GM12878 (cell line): ENCODE data around the gene P4HA2. TPM values are rescaled to one million over a fixed set of nuclear protein-coding genes. Genes with fewer than 3 reads are reported as not detected.
"Not testable (repeated sequence)": the region's sequence is repeated elsewhere in the genome, so short reads cannot be mapped to it uniquely, and the experiment has no call there.

Source experiments
- ATAC-seq: fragments of 200-7000 bp; cut with Tn5 transposase; 3 replicates; pipeline ENCODE4 v1.9.1; 2020; ENCODE audit warnings: mild to moderate bottlenecking, moderate library complexity
- BruUV-seq: library from RNA; stranded (reverse); fragments of 400-500 nt; replicated peaks from 2 replicates; lab custom pipeline; 2021; lab: Mats Ljungman, UMichigan
- CTCF ChIA-PET: fragments of 300-600 bp; sonication (Branson Sonifier 250); formaldehyde crosslinking; extraction: SDS; loops from one replicate; lab custom pipeline; 2021; ENCODE audit warnings: inconsistent platforms; lab: Yijun Ruan, JAX
- POLR2A ChIA-PET: fragments of 350-600 bp; formaldehyde crosslinking; extraction: SDS; loops from one replicate; lab custom pipeline; 2021; ENCODE audit warnings: inconsistent platforms; lab: Charles Lee
- RAD21 ChIA-PET: fragments of 300-600 bp; sonication (Branson Sonifier 250); formaldehyde crosslinking; loops from one replicate; lab custom pipeline; 2023; ENCODE audit warnings: antibody characterized with exemption; ENCODE audit not compliant: unreplicated experiment; lab: Charles Lee
- SMC1A ChIA-PET: fragments of 300-600 bp; sonication (Branson Sonifier 250); formaldehyde crosslinking; loops from one replicate; lab custom pipeline; 2023; ENCODE audit not compliant: unreplicated experiment, uncharacterized antibody; lab: Charles Lee
- DNase-seq: peaks from one replicate; pipeline ENCODE4 v3.0.0-alpha.2; 2011; ENCODE audit warnings: low read depth, low spot score
- FAIRE-seq: peaks from 3 replicates; lab custom pipeline; 2011; peaks lifted over from hg19 to GRCh38; lab: Jason Lieb, UNC
- H2AFZ ChIP-seq: 2 replicates; pipeline ENCODE4 v1.6.0; 2011; ENCODE audit warnings: low read depth, low read length, control low read depth; ENCODE audit not compliant: control insufficient read depth
- H3K27ac ChIP-seq: 2 replicates; pipeline ENCODE4 v1.5.1; 2011; ENCODE audit warnings: control low read depth; ENCODE audit not compliant: control insufficient read depth, insufficient read depth
- H3K27me3 ChIP-seq, 2 experiments: replicated peaks in 1 of 2; 2 replicates each; pipeline versions ENCODE4 v1.6.0 to v1.6.1; 2011; ENCODE audit warnings: low read length in 1 of 2; ENCODE audit not compliant: control insufficient read depth in 2 of 2, insufficient read depth in 2 of 2
- H3K36me3 ChIP-seq, 2 experiments: 2 replicates each; pipeline ENCODE4 v1.5.1; 2011; ENCODE audit warnings: low read length in 1 of 2; ENCODE audit not compliant: control insufficient read depth in 2 of 2, insufficient read depth in 2 of 2
- H3K4me1 ChIP-seq: 2 replicates; pipeline ENCODE4 v1.6.1; 2011; ENCODE audit warnings: mild to moderate bottlenecking, low read length, moderate library complexity, mixed read lengths; ENCODE audit not compliant: control insufficient read depth, insufficient read depth
- H3K4me2 ChIP-seq: 2 replicates; pipeline ENCODE4 v1.6.0; 2011; ENCODE audit warnings: control low read depth; ENCODE audit not compliant: control insufficient read depth, insufficient read depth
- H3K4me3 ChIP-seq: fragments of 200-600 bp; sonication (generic); 2 replicates; pipeline ENCODE4 v1.5.1; 2016
- H3K79me2 ChIP-seq: 2 replicates; pipeline ENCODE4 v1.6.0; 2011; ENCODE audit warnings: low read length; ENCODE audit not compliant: control insufficient read depth, insufficient read depth
- H3K9ac ChIP-seq: 2 replicates; pipeline ENCODE4 v1.8.0; 2011; ENCODE audit warnings: low read length, control low read depth, mixed read lengths; ENCODE audit not compliant: control insufficient read depth, insufficient read depth
- H3K9me3 ChIP-seq: replicated peaks from 3 replicates; pipeline ENCODE4 v1.5.1; 2011; ENCODE audit warnings: mild to moderate bottlenecking, low read length; ENCODE audit not compliant: control insufficient read depth, insufficient read depth
- H4K20me1 ChIP-seq: 2 replicates; pipeline ENCODE4 v1.6.0; 2011; ENCODE audit not compliant: control insufficient read depth, insufficient read depth
- RAD51 ChIP-seq: fragments of 450-650 bp; IDR thresholded peaks from 2 replicates; pipeline ENCODE4 v1.6.1; 2016; ENCODE audit warnings: moderate library complexity, mild to moderate bottlenecking, inconsistent platforms
- ZNF207 ChIP-seq: fragments of 450-650 bp; IDR thresholded peaks from 2 replicates; pipeline ENCODE4 v1.6.1; 2014; ENCODE audit warnings: antibody characterized with exemption, mild to moderate bottlenecking, borderline replicate concordance
- ZNF24 ChIP-seq: fragments of 450-650 bp; IDR thresholded peaks from 2 replicates; pipeline ENCODE4 v1.6.1; 2017; ENCODE audit warnings: antibody characterized with exemption, mild to moderate bottlenecking
- WGBS: methylation state at CpG from one replicate; pipeline ENCODE4 v1.1.6; 2016; ENCODE audit warnings: low lambda C conversion rate; ENCODE audit not compliant: insufficient replicate concordance, insufficient coverage; ENCODE audit errors: missing lambda C conversion rate; 5-methylcytosine and 5-hydroxymethylcytosine counted together
- in situ Hi-C: fragments of 300-500 bp; cut with MboI; formaldehyde crosslinking; loops from 9 replicates; pipeline ENCODE4 v1.14.3; 2018; ENCODE audit warnings: mixed read lengths
- intact Hi-C: fragments of 100-400 bp; cut with micrococcal nuclease; formaldehyde crosslinking; loops from one replicate; pipeline ENCODE4 v1.14.2; 2022; ENCODE audit not compliant: unreplicated experiment
- polyA plus RNA-seq, 11 experiments: library from polyadenylated mRNA; depleted of rRNA in 4 of 11; unstranded in 6 of 11; stranded (reverse) in 5 of 11; fragments of >200 nt; fragmentation: Nextera tagmentation in 4 of 11; fragmentation: Illumina TruSeq in 1 of 11; extraction: Ambion mirVana in 4 of 11; extraction: Trizol in 1 of 11; gene quantifications; 1 replicate in 1 of 11; 2 replicates in 10 of 11; pipeline versions ENCODE4 v1.2.1 to v1.2.3, GENCODE V29; 2011 to 2016; ENCODE audit warnings: inconsistent platforms in 2 of 11, missing spikeins in 2 of 11, low read depth in 1 of 11
- total RNA-seq, 4 experiments: library from RNA; depleted of rRNA in 3 of 4; stranded (reverse); fragments of >200 nt in 3 of 4; fragmentation: Illumina TruSeq in 1 of 4; extraction: Trizol in 1 of 4; gene quantifications; 2 replicates each; pipeline versions ENCODE4 v1.2.1 to v1.2.3, GENCODE V29; 2013 to 2021

P4HA2 gene
- total and polyA plus RNA-seq, 10 of the 15 experiments (the other 5 are each of a cell fraction or from before 2014, with no cell fraction given) = 4.7 to 10.9 (median 7.5) TPM

GRCh38 chr5:132162945-132163344, 64.7 kb downstream of the P4HA2 start:
- H3K27me3 ChIP-seq = no peaks in the 10 kb centered on the region
- H2AFZ ChIP-seq = no peak overlapping the region
- no peak overlapping the region for H3K4me2 ChIP-seq
- in situ Hi-C loops = no loop called here
- DNase-seq = no peak
- no peak overlapping the region for H3K9ac ChIP-seq
- no peak for ATAC-seq
- TF ChIP-seq ZNF24 (no peak), ZNF207 (no peak), RAD51 (no peak)
- no TSS peak for BruUV-seq
- WGBS = 4% methylated on average over 1 of the region's 1 CpG
- no peak overlapping the region for H3K27ac ChIP-seq
- no peaks in the 10 kb centered on the region; the same call in 2 of the 3 replicates for H3K9me3 ChIP-seq
- POLR2A ChIA-PET = no interaction called here
- no peaks in the 10 kb centered on the region for H3K4me1 ChIP-seq
- no peak overlapping the region for H3K4me3 ChIP-seq
- SMC1A ChIA-PET = interaction anchor here (1.1 kb wide), 1 partner anchor 28 kb away, joined by 3 read pairs; no protein-coding TSS in a partner anchor
- no peaks in the 10 kb centered on the region for H3K36me3 ChIP-seq
- intact Hi-C loops = no loop called here
- H3K79me2 ChIP-seq = no peaks in the 10 kb centered on the region
- no peak for FAIRE-seq
- CTCF ChIA-PET = no interaction called here
- RAD21 ChIA-PET = no interaction called here
- H4K20me1 ChIP-seq = no peaks in the 10 kb centered on the region

- CTCF ChIA-PET = not testable (repeated sequence)
These were observed 65.9 kb downstream of the P4HA2 start for GRCh38 chr5:132161574-132162326.

More at GRCh38 chr5:132161574-132162326, 65.9 kb downstream of the P4HA2 start:
- H3K9ac ChIP-seq, POLR2A ChIA-PET, BruUV-seq, H3K27ac ChIP-seq, ATAC-seq, H3K9me3 ChIP-seq, H3K4me1 ChIP-seq, H4K20me1 ChIP-seq, H3K4me2 ChIP-seq, H3K4me3 ChIP-seq, SMC1A ChIA-PET, H2AFZ ChIP-seq, DNase-seq, H3K36me3 ChIP-seq, FAIRE-seq, H3K79me2 ChIP-seq, H3K27me3 ChIP-seq, in situ Hi-C loops, intact Hi-C loops, RAD21 ChIA-PET: not testable (repeated sequence)
- 44% methylated on average over 1 of the region's 5 CpGs for WGBS
